T-helper 9 cell (primary cell): Measurements from ENCODE around the gene KIR3DL1.
"Not testable (repeated sequence)": the region's sequence is repeated elsewhere in the genome, so short reads cannot be mapped to it uniquely, and the experiment has no call there.

Experiments
- DNase-seq: peaks from one replicate; pipeline ENCODE4 v3.0.0-alpha.2; 2020

KIR3DL1 gene

GRCh38 chr19:54817670-54818536, 1.6 kb downstream of the KIR3DL1 start:
- DNase-seq, result no peak

- not testable (repeated sequence) for DNase-seq
Measured at GRCh38 chr19:54824416-54824815, 8.1 kb downstream of the KIR3DL1 start.

GRCh38 chr19:54825326-54825725, 9.1 kb downstream of the KIR3DL1 start:
- not testable (repeated sequence) for DNase-seq

GRCh38 chr19:54828064-54828463, 11.8 kb downstream of the KIR3DL1 start:
- DNase-seq, result not testable (repeated sequence)

GRCh38 chr19:54832496-54832895, 16.2 kb downstream of the KIR3DL1 start, which contains the start of gene KIR2DS4:
Gene KIR2DS4, plus strand, starts transcription at chr19:54832676.
- not testable (repeated sequence) for DNase-seq

GRCh38 chr19:54835126-54835525, 18.9 kb downstream of the KIR3DL1 start:
- DNase-seq, result not testable (repeated sequence)

- DNase-seq, result not testable (repeated sequence)
Measured at GRCh38 chr19:54837522-54837921, 21.3 kb downstream of the KIR3DL1 start.

- not testable (repeated sequence) for DNase-seq
Measured at GRCh38 chr19:54843171-54843570, 26.9 kb downstream of the KIR3DL1 start.

GRCh38 chr19:54850061-54850640, 33.9 kb downstream of the KIR3DL1 start, which contains the start of gene KIR3DL2:
Gene KIR3DL2, plus strand, starts transcription at chr19:54850443. Its CDS starts 33 bp downstream, at chr19:54850476.
- not testable (repeated sequence) for DNase-seq

GRCh38 chr19:54850930-54851329, 34.7 kb downstream of the KIR3DL1 start:
- DNase-seq, result no peak

- DNase-seq, result no peak
Measured at GRCh38 chr19:54851353-54851752, 35.1 kb downstream of the KIR3DL1 start.

GRCh38 chr19:54855241-54855640, 39.0 kb downstream of the KIR3DL1 start:
- DNase-seq, result not testable (repeated sequence)

- DNase-seq, result not testable (repeated sequence)
Measured at GRCh38 chr19:54858476-54858875, 42.2 kb downstream of the KIR3DL1 start.

- not testable (repeated sequence) for DNase-seq
Measured at GRCh38 chr19:54859421-54859820, 43.2 kb downstream of the KIR3DL1 start.

- DNase-seq, result not testable (repeated sequence)
Measured at GRCh38 chr19:54863459-54863858, 47.2 kb downstream of the KIR3DL1 start.

- DNase-seq, result no peak
Measured at GRCh38 chr19:54871696-54872095, 55.4 kb downstream of the KIR3DL1 start.

- no peak for DNase-seq
Measured at GRCh38 chr19:54873990-54874389, 57.7 kb downstream of the KIR3DL1 start, which contains the start of gene FCAR. Gene FCAR, plus strand, starts transcription at chr19:54874235. Its CDS starts 55 bp downstream, at chr19:54874290.

GRCh38 chr19:54875506-54875905, 59.2 kb downstream of the KIR3DL1 start:
- DNase-seq, result no peak

GRCh38 chr19:54877471-54877870, 61.2 kb downstream of the KIR3DL1 start:
- DNase-seq, result no peak
